Measurements from ENCODE around the gene SCN5A.
A peak's percentile ranks its signal among the peaks of the same experiment; 100 is the strongest.

SCN5A gene

DNA sequence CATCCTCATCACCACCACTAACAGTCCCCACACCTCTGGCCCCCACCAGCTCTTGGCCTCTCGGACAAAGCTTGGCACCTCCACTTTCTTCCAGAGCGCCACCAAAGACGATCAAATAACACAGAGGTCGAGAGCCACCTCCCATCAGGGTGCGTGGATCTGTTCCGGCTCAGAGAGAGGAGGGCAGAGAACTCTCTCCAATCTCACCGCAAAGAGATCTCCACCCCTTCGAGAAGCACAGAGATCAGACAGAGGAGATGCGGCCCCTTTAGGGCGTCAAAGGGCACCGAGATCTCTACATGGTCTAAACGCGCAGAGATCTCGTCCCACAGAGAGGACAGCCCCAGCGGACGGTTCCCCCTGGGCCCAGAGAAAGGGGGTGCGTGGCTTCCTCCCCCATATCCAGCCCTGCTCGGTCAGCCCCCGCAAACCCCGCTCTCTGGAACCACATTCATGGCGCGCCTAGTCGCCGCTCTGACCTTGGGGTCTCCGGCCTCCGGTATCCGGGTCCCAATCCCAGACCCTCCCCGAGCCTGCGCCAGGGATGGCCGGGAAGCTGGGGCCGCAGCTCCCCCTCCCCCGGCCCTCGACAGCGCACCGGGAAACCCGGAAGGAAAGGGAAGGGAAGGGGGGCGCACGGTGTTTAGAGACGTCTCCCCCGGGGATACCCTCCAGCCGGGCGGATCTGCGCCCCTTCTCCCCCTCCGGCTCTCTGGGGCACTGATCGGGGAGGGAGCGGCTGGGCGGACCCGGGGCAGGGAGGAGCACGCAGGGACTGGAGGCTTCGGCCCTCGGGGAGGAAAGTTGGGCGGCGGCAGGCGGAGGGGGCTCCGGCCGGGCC is 608 bp downstream of the SCN5A start:
- Histone ChIP-seq H3K4me1 (peaks cover 5 to 17% (median 14%) of the 10 kb centered on the region in 10 experiments; a peak in 17 of 20 replicates), H3K27me3 (peaks cover 5 to 32% (median 23%) of the 10 kb centered on the region in 11 experiments; a peak in 20 of 22 replicates), H4K20me1 (peaks cover 0 to 15% (median 4%) of the 10 kb centered on the region in 11 experiments; a peak in 6 of 22 replicates), H3K9me3 (replicated peaks in 1 of 11) (no peaks in the 10 kb centered on the region), H3K27ac (peak overlapping the region in 10 of 11 experiments; percentile 54 to 71 (median 63); a peak in 19 of 22 replicates), H3K4me2 (peak overlapping the region; percentile 85 to 100 (median 99)), H3K9ac (peak overlapping the region; percentile 72 to 85 (median 81)), H3K4me3 (peak overlapping the region; percentile 65 to 81 (median 73)), H3K36me3 (no peaks in the 10 kb centered on the region)
- TF ChIP-seq Cebpa-rat (IDR thresholded peaks at IDR 0.05) = no peak

DNA sequence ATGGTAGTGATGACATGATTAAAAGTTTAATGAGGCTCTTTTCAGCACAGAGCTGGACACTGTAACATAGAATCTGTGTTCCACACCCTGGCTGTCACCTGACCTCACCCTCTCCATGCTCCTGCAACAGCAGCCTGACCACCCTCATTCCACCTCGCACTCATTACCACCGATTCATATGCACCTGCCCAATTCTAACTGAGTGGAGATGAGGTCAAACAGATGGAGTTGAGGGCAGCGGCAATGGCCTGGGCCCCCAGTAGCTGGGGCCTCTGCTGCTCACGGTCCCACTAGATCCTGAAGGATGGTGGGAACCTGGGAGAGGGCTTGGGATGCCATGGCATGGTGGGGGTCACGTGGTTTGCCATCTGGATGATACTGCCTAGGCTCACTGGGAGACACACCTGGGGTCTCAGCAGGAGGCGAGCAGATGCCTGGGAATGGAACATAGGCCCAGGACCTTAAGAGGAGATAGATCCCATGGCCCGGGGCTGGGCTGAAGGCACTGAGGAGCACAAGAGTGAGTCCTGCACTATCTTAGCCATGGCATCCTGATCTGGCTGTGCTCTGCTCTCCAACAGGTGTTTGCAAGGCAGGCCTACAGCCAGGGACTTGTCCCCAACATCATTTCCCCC is 1.3 kb downstream of the SCN5A start:
- TF ChIP-seq Cebpa-rat (IDR thresholded peaks at IDR 0.05) = no peak
- peak overlapping the region in 8 of 11 experiments; percentile 98 to 100 (median 99); a peak in 13 of 22 replicates for H3K4me2 ChIP-seq
- peaks cover 5 to 19% (median 14%) of the 10 kb centered on the region in 10 experiments; a peak in 17 of 20 replicates for H3K4me1 ChIP-seq

DNA sequence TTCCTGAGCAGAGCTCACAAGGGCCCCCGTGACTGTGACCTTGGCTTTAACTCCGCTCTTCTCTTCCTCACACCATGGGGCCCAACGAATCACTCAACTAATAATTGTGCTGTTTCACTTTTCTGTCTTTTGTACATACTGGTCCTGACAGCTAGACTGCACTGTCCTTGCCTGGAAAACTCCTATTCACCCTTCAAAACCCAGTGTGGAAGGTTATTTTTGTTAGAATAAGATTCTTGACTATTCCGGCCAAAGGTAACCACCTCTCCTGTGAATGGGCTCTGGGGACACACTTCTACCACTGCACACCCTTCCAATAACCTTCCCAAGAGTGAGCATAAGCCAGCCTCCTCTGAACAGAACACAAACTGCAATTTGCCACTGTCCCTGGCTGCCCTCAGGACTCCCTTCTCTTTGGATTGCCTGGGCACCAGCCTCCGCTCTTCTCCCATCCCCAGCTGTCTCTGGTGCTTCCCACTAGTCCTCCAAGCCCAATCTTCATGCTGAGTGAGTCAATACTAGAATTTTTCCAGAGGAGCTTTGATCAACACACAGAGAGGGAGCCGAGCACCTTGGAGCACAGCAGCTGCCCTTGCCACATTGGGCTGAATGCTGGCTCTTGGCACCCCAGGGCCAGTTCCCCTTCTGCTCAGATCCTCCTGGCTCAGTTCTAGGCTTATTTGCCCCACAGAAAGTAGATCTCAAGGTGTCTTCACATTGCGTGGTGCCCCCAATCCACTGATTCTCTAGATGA is 2.1 kb downstream of the SCN5A start:
- H3K4me3 ChIP-seq = no peak overlapping the region
- no peak overlapping the region for H3K9ac ChIP-seq
- H4K20me1 ChIP-seq = peaks cover 0 to 15% (median 4%) of the 10 kb centered on the region in 11 experiments; a peak in 6 of 22 replicates
- peaks cover 5 to 23% (median 15%) of the 10 kb centered on the region in 10 experiments; a peak in 17 of 20 replicates for H3K4me1 ChIP-seq
- no peak for TF ChIP-seq Cebpa-rat (IDR thresholded peaks at IDR 0.05)
- no peaks in the 10 kb centered on the region for H3K36me3 ChIP-seq
- H3K9me3 ChIP-seq (replicated peaks in 1 of 11) = no peaks in the 10 kb centered on the region
- H3K27ac ChIP-seq = no peak overlapping the region
- H3K27me3 ChIP-seq = peaks cover 5 to 32% (median 23%) of the 10 kb centered on the region in 11 experiments; a peak in 20 of 22 replicates
- no peak overlapping the region for H3K4me2 ChIP-seq

More for the DNA sequence above, 1.3 kb downstream of the SCN5A start:
- Histone ChIP-seq H3K4me3 (no peak overlapping the region; a peak in 2 of 20 replicates), H3K27ac (no peak overlapping the region), H3K36me3 (no peaks in the 10 kb centered on the region), H3K9ac (no peak overlapping the region), H3K27me3 (peaks cover 5 to 32% (median 23%) of the 10 kb centered on the region in 11 experiments; a peak in 20 of 22 replicates), H3K9me3 (replicated peaks in 1 of 11) (no peaks in the 10 kb centered on the region), H4K20me1 (peaks cover 0 to 15% (median 4%) of the 10 kb centered on the region in 11 experiments; a peak in 6 of 22 replicates)

DNA sequence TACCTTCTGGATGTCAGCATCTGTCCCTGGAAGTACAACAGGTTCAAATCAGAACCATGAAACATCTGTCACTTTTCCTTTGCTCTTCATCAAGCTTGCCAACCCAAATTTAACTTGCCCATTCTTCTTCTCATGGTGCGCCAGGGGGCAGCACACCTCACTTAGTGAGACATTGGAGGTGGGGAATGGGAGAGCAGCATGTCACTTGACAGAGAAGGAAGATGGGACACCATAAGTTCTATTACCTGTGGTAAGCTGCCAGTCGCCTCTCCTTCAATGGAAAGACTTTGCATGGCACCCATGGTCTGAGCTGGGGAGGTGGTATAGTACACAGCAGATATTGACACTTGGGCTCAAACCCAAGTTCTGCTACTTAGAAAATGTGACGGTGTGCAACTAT is 2.9 kb downstream of the SCN5A start:
- H3K4me3 ChIP-seq = no peak overlapping the region
- H3K27ac ChIP-seq = no peak overlapping the region
- H3K27me3 ChIP-seq = peaks cover 5 to 32% (median 23%) of the 10 kb centered on the region in 11 experiments; a peak in 20 of 22 replicates
- no peaks in the 10 kb centered on the region for H3K36me3 ChIP-seq
- H3K4me2 ChIP-seq = no peak overlapping the region
- TF ChIP-seq Cebpa-rat (IDR thresholded peaks at IDR 0.05) = no peak
- no peaks in the 10 kb centered on the region for H3K9me3 ChIP-seq (replicated peaks in 1 of 11)
- no peak overlapping the region for H3K9ac ChIP-seq
- H3K4me1 ChIP-seq = peaks cover 5 to 23% (median 15%) of the 10 kb centered on the region in 10 experiments; a peak in 17 of 20 replicates
- peaks cover 0 to 15% (median 4%) of the 10 kb centered on the region in 11 experiments; a peak in 6 of 22 replicates for H4K20me1 ChIP-seq

DNA sequence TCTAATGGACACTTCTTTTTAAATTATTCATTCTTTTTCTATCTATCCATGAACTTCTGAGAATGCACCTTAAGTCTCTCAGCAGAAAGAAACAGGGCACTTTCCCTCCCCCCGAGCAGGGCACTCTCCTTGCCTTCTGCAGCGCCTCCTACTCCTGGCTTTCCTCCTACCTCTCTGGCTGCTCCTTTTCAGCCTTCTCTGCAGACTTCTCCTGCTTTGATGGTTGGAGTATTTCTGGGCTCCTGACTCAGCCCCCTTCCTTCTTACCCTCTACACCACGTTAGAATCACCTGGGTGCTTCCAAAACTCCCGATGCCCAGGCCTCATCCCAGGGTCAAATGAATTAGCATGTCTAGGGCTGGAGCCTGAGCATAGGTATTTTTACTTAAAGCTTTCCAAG is 3.4 kb downstream of the SCN5A start:
- Histone ChIP-seq H3K4me3 (no peak overlapping the region), H3K27me3 (peaks cover 5 to 32% (median 23%) of the 10 kb centered on the region in 11 experiments; a peak in 20 of 22 replicates), H3K4me2 (no peak overlapping the region), H3K27ac (no peak overlapping the region), H3K4me1 (peaks cover 5 to 28% (median 20%) of the 10 kb centered on the region in 10 experiments; a peak in 17 of 20 replicates), H3K36me3 (no peaks in the 10 kb centered on the region), H3K9ac (no peak overlapping the region), H3K9me3 (replicated peaks in 1 of 11) (no peaks in the 10 kb centered on the region), H4K20me1 (peaks cover 0 to 15% (median 4%) of the 10 kb centered on the region in 11 experiments; a peak in 6 of 22 replicates)
- TF ChIP-seq Cebpa-rat (IDR thresholded peaks at IDR 0.05) = no peak

DNA sequence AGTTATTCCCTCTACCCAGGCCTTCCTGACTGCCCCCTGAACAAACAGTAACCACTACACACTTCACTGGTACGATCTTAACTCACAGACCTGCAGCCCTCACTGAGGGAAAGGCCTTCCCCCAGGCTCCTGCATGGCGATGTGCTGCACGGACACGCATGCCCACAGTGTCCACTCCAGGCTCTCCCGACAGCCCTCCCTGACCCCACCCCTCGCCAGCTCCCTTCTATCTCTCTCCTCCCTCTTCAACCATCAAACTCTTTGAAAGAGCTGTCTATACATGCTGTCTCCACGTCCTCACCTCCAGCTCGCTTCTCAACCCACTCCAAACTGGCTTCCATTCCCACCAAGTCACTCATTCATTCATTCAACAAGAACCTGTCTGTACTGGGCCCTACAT is 3.9 kb downstream of the SCN5A start:
- Histone ChIP-seq H3K9me3 (replicated peaks in 1 of 11) (no peaks in the 10 kb centered on the region), H3K27ac (no peak overlapping the region), H4K20me1 (peaks cover 0 to 15% (median 4%) of the 10 kb centered on the region in 11 experiments; a peak in 6 of 22 replicates), H3K4me2 (no peak overlapping the region), H3K27me3 (peaks cover 5 to 28% (median 22%) of the 10 kb centered on the region in 11 experiments; a peak in 20 of 22 replicates), H3K9ac (no peak overlapping the region), H3K4me3 (no peak overlapping the region), H3K36me3 (no peaks in the 10 kb centered on the region), H3K4me1 (peaks cover 5 to 30% (median 21%) of the 10 kb centered on the region in 10 experiments; a peak in 17 of 20 replicates)
- TF ChIP-seq Cebpa-rat (IDR thresholded peaks at IDR 0.05) = no peak

DNA sequence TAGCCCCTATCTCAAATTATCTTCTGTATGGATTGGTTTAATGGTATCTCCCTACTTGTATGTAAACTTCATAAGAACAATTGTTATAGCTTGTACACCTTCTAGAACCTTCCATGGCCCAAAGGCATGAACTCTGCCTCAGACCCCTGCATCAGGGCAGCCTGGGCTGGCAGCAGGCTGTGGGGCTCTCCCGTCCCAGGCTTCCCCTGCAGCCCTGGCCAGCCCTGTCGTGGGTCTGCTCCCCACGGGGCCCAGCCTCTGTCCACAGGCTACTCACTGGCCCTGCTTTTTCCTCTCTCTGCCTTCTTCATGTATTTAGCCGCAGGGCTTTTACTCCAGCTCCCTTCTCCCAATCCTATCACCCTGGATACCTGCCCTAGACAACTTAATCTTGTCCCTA is 4.4 kb downstream of the SCN5A start:
- H3K9ac ChIP-seq = no peak overlapping the region; a peak in 1 of 22 replicates
- peaks cover 5 to 23% (median 16%) of the 10 kb centered on the region in 11 experiments; a peak in 20 of 22 replicates for H3K27me3 ChIP-seq
- no peaks in the 10 kb centered on the region for H3K36me3 ChIP-seq
- no peak overlapping the region for H3K27ac ChIP-seq
- H4K20me1 ChIP-seq = peaks cover 0 to 15% (median 4%) of the 10 kb centered on the region in 11 experiments; a peak in 6 of 22 replicates
- no peak for TF ChIP-seq Cebpa-rat (IDR thresholded peaks at IDR 0.05)
- no peak overlapping the region for H3K4me2 ChIP-seq
- H3K4me3 ChIP-seq = no peak overlapping the region
- no peaks in the 10 kb centered on the region for H3K9me3 ChIP-seq (replicated peaks in 1 of 11)
- peaks cover 5 to 27% (median 20%) of the 10 kb centered on the region in 10 experiments; a peak in 17 of 20 replicates for H3K4me1 ChIP-seq

DNA sequence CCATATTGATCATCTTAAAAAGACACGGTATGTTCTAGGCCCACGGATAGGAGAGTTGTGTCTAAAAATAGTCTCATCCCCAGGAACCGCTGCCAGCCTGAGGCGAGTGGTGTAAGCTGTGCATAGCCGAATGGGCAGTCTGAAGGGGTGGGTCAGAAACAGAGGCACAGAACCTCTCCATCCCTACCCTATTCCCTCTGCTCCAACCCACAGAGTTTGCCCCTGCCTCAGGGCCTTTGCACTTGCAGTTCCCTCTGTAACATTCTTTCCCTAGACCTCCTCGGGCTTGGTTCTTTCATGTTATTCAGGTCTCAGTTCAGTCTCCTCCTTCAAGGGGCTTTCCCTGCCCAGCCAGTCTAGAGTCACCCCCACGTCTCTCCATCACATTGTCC is 4.8 kb downstream of the SCN5A start:
- TF ChIP-seq Cebpa-rat (IDR thresholded peaks at IDR 0.05) = no peak
- Histone ChIP-seq H3K9ac (no peak overlapping the region), H3K27me3 (peaks cover 5 to 19% (median 13%) of the 10 kb centered on the region in 11 experiments; a peak in 20 of 22 replicates), H3K36me3 (no peaks in the 10 kb centered on the region), H4K20me1 (peaks cover 0 to 15% (median 4%) of the 10 kb centered on the region in 11 experiments; a peak in 6 of 22 replicates), H3K27ac (no peak overlapping the region), H3K9me3 (replicated peaks in 1 of 11) (no peaks in the 10 kb centered on the region), H3K4me1 (peaks cover 5 to 24% (median 16%) of the 10 kb centered on the region in 10 experiments; a peak in 17 of 20 replicates), H3K4me3 (no peak overlapping the region), H3K4me2 (no peak overlapping the region)

Measured in BLaER1 treated with 17β-estradiol and CSF1 and Interleukin-3, amounts not matched to agents 10 nM and 100 nM (cell line).